Right ventricle myocardium superior (tissue), 1 donor: ENCODE data around the gene TMEM209. TPM values are rescaled to one million over a fixed set of nuclear protein-coding genes. Genes with fewer than 3 reads are reported as not detected.
"Not testable (repeated sequence)": the region's sequence is repeated elsewhere in the genome, so short reads cannot be mapped to it uniquely, and the experiment has no call there.

Source experiments
- ATAC-seq: fragments of 200-7000 bp; cut with Tn5 transposase; one replicate; pipeline ENCODE4 v1.9.1; 2020; ENCODE audit warnings: mild to moderate bottlenecking; ENCODE audit not compliant: poor library complexity
- DNase-seq: peaks from one replicate; pipeline ENCODE4 v3.0.0-alpha.2; 2020
- intact Hi-C: fragments of 100-400 bp; cut with DNase I; formaldehyde crosslinking; loops from one replicate; pipeline ENCODE4 v1.11.2; 2022
- total RNA-seq: library from RNA; stranded (reverse); fragmentation: NEBNext Ultra II Directional; extraction: Animal tissue kit (Norgen Biotek cat#: 25700); gene quantifications from one replicate; pipeline ENCODE4 v1.2.1, GENCODE V29; 2021
- donor health status: DM: no; HTN: yes; CAD: no; lungs with severe emphysema.

Gene TMEM209
- total RNA-seq, 1 donor from 2014 or later, result 6.2 TPM

GRCh38 chr7:130148561-130148960 is 56.6 kb downstream of the TMEM209 start:
- DNase-seq, result no peak
- no peak for ATAC-seq
- intact Hi-C loops, result no loop called here

DNA sequence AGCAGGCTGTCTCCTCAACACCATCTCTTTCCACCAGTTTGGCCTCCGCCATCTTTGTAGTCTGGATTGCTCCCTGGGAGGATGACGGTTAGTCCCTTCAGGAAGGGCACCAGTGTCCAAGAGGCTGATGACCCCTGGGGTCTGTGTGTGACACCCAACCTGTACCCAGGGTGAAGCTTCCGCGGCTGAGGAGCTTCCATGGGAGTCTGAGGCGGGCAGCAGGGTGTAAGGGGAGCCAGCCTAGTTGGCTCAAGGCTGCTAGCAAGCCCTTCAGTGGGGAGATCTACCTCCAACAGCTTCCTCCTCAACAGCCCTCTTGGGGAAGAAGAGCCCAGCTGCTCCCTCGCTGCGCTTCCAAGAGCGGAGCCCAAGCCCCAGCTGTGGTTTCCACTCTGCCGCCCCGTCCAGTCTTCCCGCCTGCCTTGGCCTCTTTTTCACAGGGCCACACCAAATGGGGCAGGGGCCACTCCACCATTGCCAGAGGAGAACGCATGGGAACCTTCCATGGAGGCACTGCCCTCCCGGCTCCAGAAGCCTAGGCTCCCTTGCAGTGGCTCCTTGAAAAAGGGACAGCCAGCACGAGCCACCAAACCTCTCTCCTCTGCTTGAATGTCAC is 57.4 kb downstream of the TMEM209 start:
- intact Hi-C loops, result no loop called here
- ATAC-seq, result no peak
- DNase-seq, result no peak

GRCh38 chr7:130146693-130147405 is 58.4 kb downstream of the TMEM209 start:
- intact Hi-C loops, result no loop called here
- DNase-seq (no peak), ATAC-seq (no peak)

- intact Hi-C loops, ATAC-seq, DNase-seq: not testable (repeated sequence)
These were observed 59.1 kb downstream of the TMEM209 start for GRCh38 chr7:130146142-130146541.

DNA sequence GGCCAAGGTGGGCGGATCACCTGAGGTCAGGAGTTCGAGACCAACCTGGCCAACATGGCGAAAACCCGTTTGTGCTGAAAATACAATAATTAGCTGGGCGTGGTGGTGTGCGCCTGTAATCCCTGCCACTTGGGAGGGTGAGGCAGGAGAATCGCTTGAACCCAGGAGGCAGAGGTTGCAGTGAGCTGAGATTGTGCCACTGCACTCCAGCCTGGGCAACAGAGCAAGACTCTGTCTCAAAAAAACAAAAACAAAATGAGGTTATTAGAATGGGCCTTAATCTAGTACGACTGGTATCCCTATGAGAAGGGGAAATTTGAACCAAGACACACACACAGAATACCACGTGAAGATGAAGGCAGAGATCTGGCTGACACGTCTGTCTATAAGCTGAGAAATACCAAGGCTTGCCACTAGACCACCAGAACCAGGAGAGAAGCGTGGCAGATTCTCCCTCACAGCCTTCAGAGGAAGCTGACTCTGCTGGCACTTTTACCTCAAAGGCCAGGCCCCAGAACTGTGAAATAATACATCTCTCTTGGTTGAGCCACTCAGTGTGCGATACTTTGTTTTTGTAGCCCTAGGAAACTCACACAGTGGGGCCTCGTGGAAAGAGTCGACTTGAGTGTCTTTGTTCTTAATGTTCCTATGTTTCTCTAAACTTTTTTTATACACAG is 59.6 kb downstream of the TMEM209 start:
- ATAC-seq (no peak), DNase-seq (no peak)
- intact Hi-C loops, result no loop called here

GRCh38 chr7:130144312-130145171 is 60.7 kb downstream of the TMEM209 start:
- intact Hi-C loops, result no loop called here
- ATAC-seq, result no peak
- DNase-seq, result no peak

DNA sequence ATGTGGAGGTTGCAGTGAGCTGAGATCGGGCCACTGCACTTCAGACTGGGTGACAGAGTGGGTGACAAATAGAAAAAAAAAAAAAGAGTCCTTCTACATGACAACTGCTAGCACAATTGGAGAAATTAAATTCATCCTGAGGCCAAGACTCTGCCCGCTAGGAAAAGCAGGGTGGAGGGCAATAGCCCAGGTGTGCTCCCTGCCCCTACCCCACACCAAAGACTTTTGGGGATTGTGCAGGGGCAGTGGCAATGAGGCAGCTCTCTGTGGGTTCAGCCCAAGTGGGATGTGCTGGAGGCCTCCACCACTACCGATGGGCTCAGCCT is 61.3 kb downstream of the TMEM209 start:
- ATAC-seq, result no peak
- no peak for DNase-seq
- intact Hi-C loops, result no loop called here

DNA sequence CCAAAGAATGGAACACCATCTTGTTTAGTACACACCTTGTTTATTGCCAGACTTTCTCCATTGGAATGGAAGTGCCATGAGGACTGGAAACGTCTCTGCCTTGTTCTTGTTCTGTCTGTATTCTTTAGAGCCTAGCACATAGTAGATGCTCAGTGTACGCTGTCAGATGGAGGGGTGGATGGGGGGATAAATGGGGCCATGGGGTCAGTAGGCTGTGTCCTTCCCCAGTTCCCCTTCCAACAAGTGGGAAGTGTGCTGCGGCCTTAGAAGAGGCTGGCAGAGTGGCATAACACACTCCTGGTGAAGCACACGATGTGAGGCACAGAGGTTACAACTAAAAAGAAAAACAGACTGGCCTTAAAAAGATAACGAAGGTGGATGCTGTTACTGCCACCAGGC is 61.9 kb downstream of the TMEM209 start:
- ATAC-seq (no peak), DNase-seq (no peak)
- intact Hi-C loops, result no loop called here

- DNase-seq (no peak), ATAC-seq (no peak)
- intact Hi-C loops, result no loop called here
These were observed 62.4 kb downstream of the TMEM209 start for GRCh38 chr7:130142654-130143333.

DNA sequence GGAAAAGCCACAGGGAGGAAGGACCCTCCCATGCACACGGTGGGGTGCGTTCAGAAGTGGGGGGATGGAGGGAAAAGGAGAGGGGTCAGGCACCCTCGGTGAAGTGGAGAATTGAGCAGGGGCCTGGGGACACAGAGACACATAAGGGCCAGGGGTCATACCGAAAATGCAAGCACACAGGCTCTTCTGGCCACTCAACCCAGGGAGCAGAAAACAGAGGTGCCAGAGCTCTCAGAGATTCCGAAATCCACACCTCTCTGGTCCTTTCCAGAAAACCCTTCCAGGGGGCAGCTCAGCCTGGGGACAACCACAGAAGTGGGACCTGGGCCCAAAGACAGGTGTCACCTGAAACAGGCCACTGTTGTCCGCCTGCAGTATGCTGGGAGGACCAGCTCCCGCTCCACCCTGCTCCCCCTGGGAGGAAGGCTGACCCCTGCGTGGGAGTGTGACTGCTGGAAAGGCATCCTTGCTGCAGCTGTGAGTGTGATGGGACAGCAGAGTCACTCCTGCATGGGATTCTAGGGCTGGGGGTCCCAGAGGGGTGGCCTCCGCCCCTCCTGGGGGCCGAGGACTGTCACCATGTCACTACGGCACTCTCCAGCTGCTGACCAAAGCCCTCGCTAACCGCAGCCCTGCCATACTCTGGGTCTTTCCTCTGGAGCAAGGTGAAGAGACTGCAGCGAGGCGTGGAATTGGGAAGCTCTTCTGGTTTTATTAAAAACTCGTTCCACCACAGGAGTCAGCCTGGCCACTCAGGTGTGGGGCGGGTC is 63.1 kb downstream of the TMEM209 start:
- DNase-seq, result no peak

DNA sequence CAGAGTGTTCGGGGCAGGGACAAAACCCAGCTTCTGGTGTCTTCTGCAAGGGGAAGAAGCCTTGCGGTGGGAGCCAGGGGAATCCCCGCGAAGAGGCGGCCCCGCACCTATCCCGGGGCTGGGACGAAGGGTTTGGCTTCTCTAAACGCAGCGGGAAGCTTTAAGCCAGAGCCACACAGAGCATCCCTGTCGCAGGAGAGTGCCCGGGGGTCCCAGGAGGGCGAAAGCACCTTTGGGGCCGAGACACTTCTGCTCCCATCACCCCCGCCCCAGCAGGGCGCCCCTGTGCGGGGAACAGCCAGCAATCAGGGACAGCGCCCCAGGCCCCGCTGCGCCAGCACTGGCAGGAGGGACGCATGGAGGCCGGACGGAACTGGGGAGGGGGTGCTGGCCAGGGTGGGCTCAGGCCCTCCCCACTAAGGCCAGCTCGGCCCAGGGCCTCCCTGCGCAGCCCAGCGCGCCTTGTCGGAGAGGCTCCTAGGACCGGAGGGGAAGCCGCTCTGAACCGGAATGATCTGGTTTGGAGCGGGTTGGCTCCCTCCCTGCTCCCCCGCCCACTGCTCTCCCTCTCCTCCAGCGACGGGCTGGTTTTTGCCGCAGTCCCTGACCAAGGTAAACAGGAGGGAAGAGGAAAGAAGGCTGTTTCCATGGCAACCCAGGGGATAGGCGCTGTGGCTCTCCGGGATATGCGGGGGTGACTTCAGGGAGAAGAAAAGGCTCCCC is 63.9 kb downstream of the TMEM209 start:
- ATAC-seq (peak; percentile 92), DNase-seq (peak; percentile 65)
- intact Hi-C loops, result no loop called here

More for the DNA sequence above, 63.1 kb downstream of the TMEM209 start:
- intact Hi-C loops, result no loop called here
- ATAC-seq, result no peak

GRCh38 chr7:130140551-130141160 is 64.5 kb downstream of the TMEM209 start:
- intact Hi-C loops, result no loop called here
- DNase-seq (no peak), ATAC-seq (peak; percentile 51)

- intact Hi-C loops, result no loop called here
- no peak for ATAC-seq
- no peak for DNase-seq
These were observed 65.8 kb downstream of the TMEM209 start for GRCh38 chr7:130139193-130139960.

- DNase-seq (no peak), ATAC-seq (no peak)
- intact Hi-C loops, result no loop called here
These were observed 68.0 kb downstream of the TMEM209 start for GRCh38 chr7:130137207-130137606.

GRCh38 chr7:130136579-130137167 is 68.5 kb downstream of the TMEM209 start:
- ATAC-seq (no peak), DNase-seq (no peak)
- intact Hi-C loops, result no loop called here
